G401 (cell line): ENCODE data around the gene PADI6. TPM values are rescaled to one million over a fixed set of nuclear protein-coding genes. Genes with fewer than 3 reads are reported as not detected.
"Not testable (repeated sequence)": the region's sequence is repeated elsewhere in the genome, so short reads cannot be mapped to it uniquely, and the experiment has no call there.

Experiments used
- DNase-seq: peaks from one replicate; pipeline ENCODE4 v3.0.0-alpha.2; 2015; ENCODE audit warnings: low spot score
- in situ Hi-C: cut with HindIII; loops from 2 replicates; pipeline ENCODE4 v1.10.0; 2016; ENCODE audit warnings: low sequenced_read_pairs, mixed read lengths
- total RNA-seq: library from RNA; depleted of rRNA; stranded (reverse); fragments of >200 nt; shearing (Covaris generic); gene quantifications from 2 replicates; pipeline ENCODE4 v1.2.3, GENCODE V29; 2014; rRNA removed

The PADI6 gene
- not detected in 2 replicates for total RNA-seq

DNA sequence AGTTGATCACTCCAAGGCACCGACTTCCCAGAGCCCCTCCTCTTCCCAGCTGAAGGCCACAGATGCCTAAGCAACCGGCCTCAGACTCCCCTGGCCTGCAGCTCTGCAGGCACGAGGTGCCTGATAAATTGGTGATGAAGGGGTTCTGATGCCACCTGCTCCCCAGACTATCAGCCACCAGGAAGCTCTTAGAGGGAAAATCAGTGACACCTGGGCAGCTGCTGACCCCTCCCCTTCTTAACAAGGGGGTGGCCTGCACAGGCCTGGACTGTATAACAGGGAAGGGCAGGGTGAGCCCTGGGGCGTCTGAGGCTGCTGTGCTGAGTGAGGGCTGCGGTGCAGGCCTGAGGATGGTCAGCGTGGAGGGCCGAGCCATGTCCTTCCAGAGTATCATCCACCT is at the start of gene PADI6:
Gene PADI6, plus strand, starts transcription at position 301 of the 400 bp plus-strand sequence. Its CDS starts 50 bp downstream, at position 351.
- DNase-seq, result no peak
- in situ Hi-C loops, result no loop called here

DNA sequence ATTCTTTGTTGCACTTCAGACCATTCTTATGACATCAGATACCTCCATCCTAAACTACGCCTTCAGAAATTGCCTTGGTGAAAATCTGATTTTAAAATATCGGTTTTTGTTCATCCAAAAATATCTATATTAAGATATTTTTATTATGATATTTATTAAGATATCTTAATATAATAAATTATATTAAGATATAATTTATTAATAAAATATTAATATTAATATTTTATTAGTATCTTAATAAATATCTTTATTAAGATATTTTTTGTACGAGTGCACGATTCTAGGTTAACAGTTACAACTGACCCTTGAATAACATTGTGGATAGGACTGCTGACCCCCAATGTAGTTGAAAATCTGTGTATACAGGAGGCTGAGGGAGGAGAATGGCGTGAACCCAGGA is 43.1 kb upstream of the PADI6 start:
- in situ Hi-C loops, result no loop called here
- no peak for DNase-seq

DNA sequence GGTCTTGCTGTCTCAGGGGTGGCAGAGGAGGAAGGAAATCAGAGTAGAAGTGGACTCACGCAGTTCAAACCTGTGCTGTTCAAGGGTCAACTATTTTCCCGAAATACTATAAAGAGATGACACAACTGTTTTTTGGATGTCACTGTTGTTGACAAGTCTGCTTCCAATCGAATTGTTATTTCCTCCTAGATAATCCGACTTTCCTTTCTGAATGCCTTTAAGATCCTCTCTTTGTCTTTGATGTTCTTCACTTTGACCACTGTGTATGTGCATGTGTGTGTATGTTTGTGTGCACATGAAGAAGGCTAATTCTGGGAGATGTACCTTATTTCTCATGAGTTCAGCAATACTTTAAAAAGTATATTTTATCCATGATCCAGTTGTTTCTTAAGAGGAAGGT is 42.4 kb upstream of the PADI6 start:
- in situ Hi-C loops, result no loop called here
- no peak for DNase-seq

DNA sequence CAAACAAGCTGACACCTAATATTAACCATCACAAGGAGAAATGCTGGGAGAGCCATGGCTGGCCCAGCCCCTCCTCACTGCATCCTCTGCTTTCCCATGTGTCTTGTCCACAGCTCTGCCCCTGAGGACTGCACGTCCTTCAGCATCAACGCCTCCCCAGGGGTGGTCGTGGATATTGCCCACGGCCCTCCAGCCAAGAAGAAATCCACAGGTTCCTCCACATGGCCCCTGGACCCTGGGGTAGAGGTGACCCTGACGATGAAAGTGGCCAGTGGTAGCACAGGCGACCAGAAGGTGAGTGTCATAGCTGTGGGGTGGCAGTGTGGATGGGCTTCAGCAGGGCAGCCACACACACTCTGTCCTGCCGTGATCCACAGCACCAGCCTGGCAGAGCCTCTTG is 41.1 kb upstream of the PADI6 start:
- no peak for DNase-seq
- in situ Hi-C loops, result no loop called here

DNA sequence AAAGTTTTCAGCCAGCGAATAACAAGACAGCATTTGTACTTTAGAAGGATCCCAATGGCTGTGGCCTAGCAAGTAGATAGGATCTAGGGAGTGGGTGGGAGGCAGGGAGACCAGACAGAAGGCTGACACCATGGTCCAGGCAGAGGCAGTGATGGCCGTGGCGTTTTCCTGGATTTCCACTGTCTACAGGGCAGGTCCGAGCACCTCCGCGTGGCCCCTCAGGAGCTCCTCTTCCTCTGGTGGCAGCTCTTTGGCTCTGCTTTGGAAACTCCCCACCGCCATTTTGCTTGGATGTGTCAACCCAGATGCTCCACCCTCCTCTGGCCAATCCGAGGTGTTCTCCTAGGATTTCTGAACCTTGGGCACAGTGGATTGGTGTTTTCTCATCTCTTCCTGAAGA is 38.9 kb upstream of the PADI6 start:
- in situ Hi-C loops, result no loop called here
- DNase-seq, result no peak

DNA sequence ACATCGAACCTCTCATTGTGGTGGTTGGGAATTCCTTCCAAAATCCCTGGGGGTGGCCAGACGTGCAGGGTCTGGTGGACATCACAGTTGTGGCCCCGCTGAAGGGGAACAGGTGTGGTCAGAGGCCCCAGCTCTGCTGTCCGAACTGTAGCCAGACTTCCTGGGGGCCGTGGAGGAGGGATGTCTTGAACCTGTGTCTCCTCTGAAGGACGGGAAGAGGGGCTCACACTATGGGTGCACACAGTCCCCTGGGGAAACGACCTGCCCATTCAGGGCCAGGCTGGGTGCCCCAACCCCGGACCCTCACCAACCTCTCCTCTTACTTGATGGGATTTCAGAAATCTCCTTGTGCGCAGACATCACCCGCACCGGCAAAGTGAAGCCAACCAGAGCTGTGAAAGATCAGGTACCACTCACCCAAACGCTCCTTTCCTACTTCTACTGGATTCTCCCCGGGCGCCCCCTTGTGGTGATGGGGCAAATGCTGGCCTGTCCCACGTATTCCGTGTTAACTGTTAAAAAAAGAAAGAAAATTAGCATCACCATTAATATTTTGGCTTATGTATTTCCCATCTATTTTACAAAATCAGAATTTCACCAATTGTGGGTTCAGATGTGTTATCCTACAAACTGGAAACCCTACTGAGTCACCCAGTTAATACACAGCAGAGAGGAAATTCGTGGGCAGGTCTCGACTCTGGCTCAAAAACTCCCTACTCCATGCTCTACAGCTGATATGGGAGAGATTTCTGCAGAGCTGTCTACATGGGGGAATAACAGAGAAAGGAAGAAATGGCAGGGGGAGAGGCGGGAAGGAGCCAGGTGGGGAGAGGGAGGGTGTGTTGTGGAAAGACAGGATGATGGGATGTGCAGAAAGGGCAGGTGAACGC is 35.9 kb upstream of the PADI6 start:
- DNase-seq, result peak; percentile 41
- in situ Hi-C loops, result no loop called here

DNA sequence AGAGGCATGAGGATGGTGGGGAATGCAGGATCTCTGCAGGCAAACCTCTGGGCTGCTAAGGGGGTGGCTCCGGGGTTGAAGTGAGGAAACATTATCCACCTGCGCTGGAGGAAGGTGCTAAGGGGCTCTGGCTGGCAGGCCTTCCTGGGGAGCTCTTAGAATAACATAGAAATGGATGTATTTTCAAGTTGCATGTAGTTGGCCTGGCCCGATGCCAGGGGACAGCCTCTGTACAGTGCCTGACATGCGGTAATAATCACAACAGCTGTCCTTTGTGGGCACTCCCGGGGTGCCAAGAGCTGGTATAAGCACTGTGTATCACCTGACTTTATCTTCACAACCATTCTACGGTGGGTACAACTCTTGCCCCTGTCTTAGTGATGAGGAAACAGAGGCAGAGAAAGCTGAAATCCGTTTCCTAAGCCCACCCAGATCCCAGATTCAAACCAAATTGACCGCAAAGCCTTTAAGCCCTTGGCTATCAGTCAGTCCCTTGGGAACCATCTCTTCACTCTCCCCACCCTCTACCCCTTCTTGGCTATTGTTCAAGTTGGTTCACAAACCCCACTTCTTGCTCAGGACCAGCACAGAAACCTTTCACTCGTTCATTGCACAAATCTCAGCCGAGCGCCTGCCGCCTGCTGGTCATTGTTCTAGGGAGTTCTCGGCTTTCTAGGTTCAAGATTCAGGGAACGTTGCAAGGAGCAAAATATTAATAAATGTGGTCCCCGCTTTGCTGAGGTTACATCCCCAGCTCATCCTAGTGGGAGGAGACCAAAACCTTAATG is 33.1 kb upstream of the PADI6 start:
- no peak for DNase-seq
- in situ Hi-C loops, result no loop called here

DNA sequence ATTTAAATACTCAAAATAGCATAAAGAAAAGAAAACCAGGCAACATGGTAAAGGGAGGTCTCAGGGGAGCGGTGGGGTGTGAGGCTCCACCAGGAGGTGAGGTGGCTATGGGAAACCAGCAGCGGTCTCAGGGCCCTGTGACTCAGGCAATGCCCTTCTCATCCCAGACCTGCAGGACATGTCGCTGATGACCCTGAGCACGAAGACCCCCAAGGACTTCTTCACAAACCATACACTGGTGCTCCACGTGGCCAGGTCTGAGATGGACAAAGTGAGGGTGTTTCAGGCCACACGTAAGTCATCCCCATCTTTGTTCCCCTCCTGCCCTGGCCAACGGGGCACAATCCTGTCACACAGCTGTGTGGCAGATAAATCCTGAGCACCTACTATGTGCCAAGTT is 32.5 kb upstream of the PADI6 start:
- in situ Hi-C loops, result no loop called here

DNA sequence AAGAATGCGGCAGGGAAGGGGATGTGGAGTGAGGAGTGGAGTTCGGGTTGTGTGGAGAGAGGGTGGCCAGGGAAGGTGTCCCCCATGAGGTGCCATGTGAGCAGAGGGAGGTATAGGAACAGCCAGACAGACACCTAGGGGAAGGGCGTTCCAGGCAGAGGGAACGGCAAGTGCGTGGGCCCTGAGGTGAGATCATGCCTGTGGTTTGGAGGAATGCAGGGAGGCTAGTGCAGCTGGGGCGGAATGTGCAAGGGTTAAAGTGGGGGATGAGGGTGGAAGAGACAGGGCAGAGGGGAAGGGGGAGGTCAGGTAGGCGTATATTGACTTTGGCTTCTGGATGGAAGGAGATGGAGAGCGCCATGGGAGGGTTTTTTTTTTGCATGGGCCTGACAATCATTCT is 31.6 kb upstream of the PADI6 start:
- DNase-seq, result no peak
- in situ Hi-C loops, result no loop called here

More for the DNA sequence above, 32.5 kb upstream of the PADI6 start:
- no peak for DNase-seq

DNA sequence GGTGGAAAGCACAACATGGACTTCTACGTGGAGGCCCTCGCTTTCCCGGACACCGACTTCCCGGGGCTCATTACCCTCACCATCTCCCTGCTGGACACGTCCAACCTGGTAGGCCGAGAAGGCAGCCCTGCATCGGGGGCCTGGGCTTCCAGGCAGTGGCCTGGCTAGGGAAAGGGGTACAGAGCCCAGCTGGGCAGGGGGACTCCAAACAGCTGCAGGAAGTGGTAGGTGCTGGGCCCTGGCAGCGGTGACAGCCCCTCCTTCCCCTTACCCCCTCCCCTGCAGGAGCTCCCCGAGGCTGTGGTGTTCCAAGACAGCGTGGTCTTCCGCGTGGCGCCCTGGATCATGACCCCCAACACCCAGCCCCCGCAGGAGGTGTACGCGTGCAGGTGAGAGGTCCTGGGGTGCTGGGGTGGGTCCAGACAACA is 30.0 kb upstream of the PADI6 start:
- DNase-seq, result no peak
- in situ Hi-C loops, result no loop called here

DNA sequence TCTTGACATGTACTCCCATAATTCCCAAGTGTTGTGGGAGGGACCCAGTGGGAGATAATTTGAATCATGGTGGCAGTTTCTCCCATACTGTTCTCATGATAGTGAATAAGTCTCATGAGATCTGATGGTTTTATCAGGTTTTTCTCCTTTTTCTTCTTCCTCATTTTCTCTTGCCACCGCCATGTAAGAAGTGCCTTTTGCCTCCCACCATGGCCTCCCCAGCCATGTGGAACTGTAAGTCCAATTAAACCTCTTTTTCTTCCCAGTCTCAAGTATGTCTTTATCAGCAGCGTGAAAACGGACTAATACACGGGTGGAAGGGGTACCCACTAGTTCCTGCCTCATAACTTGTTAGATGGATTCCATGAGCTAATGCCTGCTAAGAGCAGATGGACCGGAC is 26.5 kb upstream of the PADI6 start:
- DNase-seq, in situ Hi-C loops: not testable (repeated sequence)

DNA sequence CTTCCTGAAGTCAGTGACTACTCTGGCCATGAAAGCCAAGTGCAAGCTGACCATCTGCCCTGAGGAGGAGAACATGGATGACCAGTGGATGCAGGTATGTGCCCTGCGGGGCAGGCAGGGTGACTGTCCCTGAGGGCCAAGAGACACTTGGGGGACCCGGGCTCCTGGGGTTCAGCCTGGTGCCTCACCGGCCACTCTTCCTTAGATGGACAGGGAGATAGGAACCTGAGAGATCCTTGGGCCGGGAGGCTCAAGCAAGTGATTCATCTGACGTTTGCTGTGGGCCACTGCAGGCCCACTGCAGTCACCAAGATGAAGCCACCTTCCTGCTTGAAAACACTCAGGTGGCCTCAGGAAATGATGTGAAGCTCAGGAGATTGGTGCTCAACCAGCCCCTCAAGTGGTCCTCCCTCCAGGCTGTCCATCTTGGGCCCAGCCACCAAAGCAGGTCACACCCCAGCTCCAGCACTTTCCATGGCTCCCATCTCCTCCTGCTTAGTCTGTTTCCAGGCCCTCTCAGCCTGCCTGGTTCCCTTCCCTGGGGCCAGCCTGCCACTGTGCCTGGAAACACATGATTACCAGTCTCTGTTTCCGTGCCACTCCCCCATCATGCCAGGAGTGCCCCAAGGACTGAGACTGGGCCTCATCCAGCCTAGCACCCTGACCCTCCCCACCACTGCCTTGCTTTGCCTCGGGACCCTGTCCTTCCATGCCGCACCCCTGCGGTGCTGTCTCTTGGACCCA is 25.8 kb upstream of the PADI6 start:
- DNase-seq, result no peak
- in situ Hi-C loops, result no loop called here

DNA sequence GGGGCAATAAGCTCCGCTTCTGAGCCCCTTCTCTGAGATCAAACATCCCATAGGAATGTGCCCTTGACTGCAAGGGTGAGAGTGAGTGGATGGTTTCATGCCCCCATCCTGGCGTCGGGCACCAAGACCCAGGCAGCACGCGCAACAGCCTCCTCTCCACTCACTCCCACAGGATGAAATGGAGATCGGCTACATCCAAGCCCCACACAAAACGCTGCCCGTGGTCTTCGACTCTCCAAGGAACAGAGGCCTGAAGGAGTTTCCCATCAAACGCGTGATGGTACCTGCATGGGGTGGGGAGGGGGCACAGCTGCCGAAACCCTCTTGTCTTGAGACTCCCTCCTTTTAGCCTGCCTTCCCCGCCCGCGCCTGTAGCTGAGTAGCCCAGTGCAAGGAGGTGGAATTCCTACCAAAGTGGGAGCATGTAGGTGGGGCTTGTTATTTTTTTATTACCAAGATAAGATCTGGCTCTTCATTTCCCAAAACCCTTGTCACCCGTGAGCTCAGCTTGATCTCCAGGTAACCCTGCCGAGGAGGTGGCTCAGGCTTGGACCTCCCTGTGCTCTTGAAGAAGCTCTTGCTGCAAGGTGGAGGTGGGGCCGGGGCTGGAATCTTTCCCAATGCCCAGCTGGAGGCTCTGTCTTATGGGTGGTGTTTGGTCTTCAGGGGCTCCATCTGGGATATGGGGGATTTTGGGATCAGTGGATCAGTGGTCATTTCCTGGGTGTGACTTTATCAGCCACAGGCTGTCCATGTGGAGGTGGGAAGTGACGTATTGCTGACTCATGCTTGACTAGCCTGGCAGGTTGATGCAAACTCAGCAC is 24.0 kb upstream of the PADI6 start:
- in situ Hi-C loops, result no loop called here
- no peak for DNase-seq

DNA sequence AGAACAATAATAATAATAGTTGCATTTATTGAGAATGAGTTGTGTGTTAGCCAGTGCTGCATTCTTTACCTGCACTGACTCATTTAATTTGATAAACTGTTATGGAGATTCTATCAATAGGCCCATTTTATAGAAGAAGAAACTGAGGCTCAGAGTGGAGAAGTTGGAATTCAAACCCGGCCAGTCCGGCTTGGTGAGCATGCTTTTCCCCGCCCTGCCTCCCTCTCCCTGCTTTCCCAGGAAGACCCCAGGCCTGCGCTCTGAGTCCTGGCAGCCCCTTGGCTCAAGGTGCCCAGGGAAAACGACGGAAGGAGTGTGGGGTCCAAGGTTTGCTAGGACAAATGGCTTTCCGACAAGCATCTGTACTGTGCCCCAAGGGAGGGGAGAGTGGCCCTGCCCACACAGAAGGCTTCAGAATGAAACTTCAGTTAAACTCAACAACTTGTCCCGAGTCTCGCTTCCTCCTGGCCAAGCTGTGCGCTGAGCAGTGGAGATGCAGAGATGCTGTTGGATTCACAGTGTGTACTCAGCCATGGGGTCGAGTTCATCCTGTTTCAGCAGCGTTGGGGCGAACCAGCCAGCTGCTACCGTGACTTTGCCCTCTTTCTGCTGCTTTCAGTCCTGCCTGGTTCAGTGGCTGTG is 23.3 kb upstream of the PADI6 start:
- in situ Hi-C loops, result no loop called here
- DNase-seq, result no peak

DNA sequence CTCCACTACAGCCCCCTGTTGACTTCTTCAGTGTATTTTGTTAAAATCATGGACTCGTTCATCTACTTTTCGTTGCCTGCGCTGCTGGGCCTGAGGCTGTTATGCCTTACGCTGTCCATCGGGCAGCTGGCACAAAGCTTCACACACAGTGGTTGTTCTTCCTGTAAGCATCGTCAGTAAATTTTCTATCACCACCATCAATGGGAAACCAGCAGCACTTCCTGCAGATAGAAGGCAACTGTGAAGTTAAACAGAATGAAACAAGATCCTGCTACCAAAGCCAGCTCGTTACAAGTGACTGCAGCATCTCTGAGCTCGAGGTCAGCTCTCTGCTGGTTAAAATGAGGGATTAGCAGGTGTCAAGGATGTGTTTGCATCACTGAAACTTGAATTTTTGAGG is 21.9 kb upstream of the PADI6 start:
- in situ Hi-C loops, result no loop called here
- DNase-seq, result no peak

DNA sequence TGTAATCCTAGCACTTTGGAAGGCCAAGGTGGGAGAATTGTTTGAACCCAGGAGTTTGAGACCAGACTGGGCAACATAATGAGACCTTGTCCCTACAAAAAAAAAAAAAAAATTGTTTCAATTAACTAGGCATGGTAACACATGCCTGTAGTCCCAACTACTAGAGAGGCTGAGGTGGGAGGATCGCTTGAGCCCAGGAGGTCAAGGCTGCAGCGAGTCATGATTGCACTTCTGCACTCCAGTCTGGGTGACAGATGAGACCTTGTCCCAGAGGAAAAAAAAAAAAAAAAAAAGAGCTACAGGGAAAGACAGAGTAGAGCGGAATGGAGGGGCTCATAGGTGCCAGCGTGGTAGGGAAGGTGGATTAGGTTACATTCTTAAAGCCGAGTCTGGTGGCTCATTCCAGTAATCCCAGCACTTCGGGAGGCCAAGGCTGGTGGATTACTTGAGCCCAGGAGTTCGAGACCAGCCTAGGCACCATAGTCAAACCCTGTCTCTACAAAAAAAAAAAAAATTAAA is 21.0 kb upstream of the PADI6 start:
- no peak for DNase-seq
- in situ Hi-C loops, result no loop called here

DNA sequence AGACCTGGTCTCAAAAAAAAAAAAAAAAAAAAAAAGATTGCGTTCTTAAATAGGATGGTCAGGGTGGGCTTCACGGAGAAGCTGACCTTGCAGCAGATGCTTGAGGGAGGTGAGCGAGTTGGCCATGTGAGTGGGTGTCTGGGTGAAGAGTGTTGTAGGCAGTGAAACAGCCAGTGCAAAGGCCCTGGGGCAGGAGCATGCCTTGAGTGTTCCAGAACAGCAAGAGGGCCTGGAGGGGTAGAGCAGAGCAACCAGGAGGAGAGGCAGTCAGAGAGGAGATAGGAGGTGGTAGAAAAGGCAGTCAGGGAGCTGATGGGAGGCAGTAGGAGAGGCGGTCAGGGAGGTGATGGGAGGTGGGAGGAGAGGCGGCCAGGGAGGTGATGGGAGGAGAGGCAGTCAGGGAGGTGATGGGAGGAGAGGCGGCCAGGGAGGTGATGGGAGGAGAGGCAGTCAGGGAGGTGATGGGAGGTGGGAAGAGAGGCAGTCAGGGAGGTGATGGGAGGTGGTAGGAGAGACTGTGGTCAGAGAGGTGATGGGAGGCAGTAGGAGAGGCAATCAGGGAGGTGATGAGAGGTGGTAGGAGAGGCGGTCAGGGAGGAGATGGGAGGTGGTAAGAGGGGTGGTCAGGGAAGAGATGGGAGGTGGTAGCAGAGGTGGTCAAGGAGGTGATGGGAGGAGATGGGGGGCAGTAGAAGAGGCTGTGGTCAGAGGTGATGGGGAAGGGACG is 20.2 kb upstream of the PADI6 start:
- no peak for DNase-seq
- in situ Hi-C loops, result no loop called here
